ENCODE data around the gene SRGAP1. TPM values are rescaled to one million over a fixed set of nuclear protein-coding genes. Genes with fewer than 3 reads are reported as not detected.

SRGAP1 gene
- total and polyA plus RNA-seq, 9 of the 15 experiments (the other 6 are each of a cell fraction or from before 2014, with no cell fraction given), result 0.01 to 0.13 (median 0.04) TPM; not detected in 3

- TF ChIP-seq IRF1 (CRISPR knock-in tag; IDR thresholded peaks at IDR 0.05; ENCODE audit: borderline replicate concordance) (no peak), ZNF740 (CRISPR knock-in tag; IDR thresholded peaks at IDR 0.05) (no peak), ZNF740 (tag; IDR thresholded peaks at IDR 0.05) (no peak), KAT2B (IDR thresholded peaks at IDR 0.05; ENCODE audit: low read depth, low read length) (no peak), ADNP (tag; IDR thresholded peaks at IDR 0.05) (no peak), ILF3 (IDR thresholded peaks at IDR 0.05; ENCODE audit: borderline replicate concordance) (no peak)
Observed at GRCh38 chr12:64092507-64093196, 248.2 kb downstream of the SRGAP1 start (continued).

- in situ Hi-C loops (cut with MboI), result no loop called here
- no peak for TF ChIP-seq BRD4 (IDR thresholded peaks at IDR 0.05)
- no peak for TF ChIP-seq ASH1L (IDR thresholded peaks at IDR 0.05; ENCODE audit: borderline replicate concordance, low read depth, partially characterized antibody)
- TF ChIP-seq RAD21 (CRISPR knock-in tag; conservative IDR thresholded peaks at IDR 0.05 in 1 of 2, IDR thresholded peaks at IDR 0.05 in 1 of 2), result no peak
- no peak for TF ChIP-seq SUPT5H (IDR thresholded peaks at IDR 0.05)
- TF ChIP-seq KDM1A (IDR thresholded peaks at IDR 0.05), result no peak
- no peak for TF ChIP-seq MED1 (CRISPR knock-in tag; IDR thresholded peaks at IDR 0.05; ENCODE audit: borderline replicate concordance)
- TF ChIP-seq SFPQ (IDR thresholded peaks at IDR 0.05; ENCODE audit: low read depth, low read length), result no peak
- TF ChIP-seq RBM39 (optimal IDR thresholded peaks at IDR 0.05; ENCODE audit: low read depth, low read length), result no peak
- no peak for TF ChIP-seq EP400 (IDR thresholded peaks at IDR 0.05)
- no peak for TF ChIP-seq XRCC5 (IDR thresholded peaks at IDR 0.05; ENCODE audit: low read depth, low read length)
- TF ChIP-seq STAT5B (CRISPR knock-in tag; IDR thresholded peaks at IDR 0.05), result no peak
- TF ChIP-seq FOXP1 (CRISPR knock-in tag; IDR thresholded peaks at IDR 0.05), result no peak
Observed at GRCh38 chr12:64093689-64094088, 249.2 kb downstream of the SRGAP1 start.

More at GRCh38 chr12:64093689-64094088, 249.2 kb downstream of the SRGAP1 start:
- ChIA-PET POLR2A (no interaction called here), CTCF (ENCODE audit: low intra/inter-chr PET ratio) (no interaction called here)
- WGBS (ENCODE audit: insufficient coverage, low coverage, missing lambda C conversion rate), result 0% methylated on average over 3 of the region's 3 CpGs
- no peak for ATAC-seq
- H3K9me3 ChIP-seq (replicated peaks; ENCODE audit: control insufficient read depth, insufficient read depth, low read depth, low read length), result no peaks in the 10 kb centered on the region
- no peaks in the 10 kb centered on the region; a peak in 1 of 5 replicates for H3K27me3 ChIP-seq (ENCODE audit: control insufficient read depth in 2 of 2, insufficient read depth in 2 of 2, low read length in 2 of 2)
- no peaks in the 10 kb centered on the region for H3K4me1 ChIP-seq (replicated peaks in 1 of 2; ENCODE audit: control insufficient read depth in 2 of 2, insufficient read depth in 2 of 2, low read length in 2 of 2)
- H3K36me3 ChIP-seq (ENCODE audit: control insufficient read depth, insufficient read depth, low read length), result no peaks in the 10 kb centered on the region
- no peaks in the 10 kb centered on the region for H3K79me2 ChIP-seq (ENCODE audit: control insufficient read depth, insufficient read depth, low read length)
- no peak overlapping the region for H3K4me2 ChIP-seq (ENCODE audit: insufficient read depth, low read length)
- no peaks in the 10 kb centered on the region for H4K20me1 ChIP-seq (replicated peaks; ENCODE audit: control insufficient read depth, insufficient read depth, low read length)
- no peak overlapping the region for H3K27ac ChIP-seq (ENCODE audit: extremely low read depth, low read depth, low read length)
- H3K4me3 ChIP-seq, result no peak overlapping the region
- no peaks in the 10 kb centered on the region for H3K9me1 ChIP-seq (ENCODE audit: control insufficient read depth, insufficient read depth, low read length)
- no TSS peak for BruUV-seq (replicated peaks)
- H2AFZ ChIP-seq (ENCODE audit: low read depth, low read length), result no peak overlapping the region
- intact Hi-C loops (cut with micrococcal nuclease), result no loop called here
- DNase-seq (ENCODE audit: extremely low read depth in 1 of 4, low spot score in 3 of 4), result no peak
- H3K9ac ChIP-seq (ENCODE audit: insufficient read depth in 1 of 2, low read depth in 2 of 2, low read length in 2 of 2), result no peak overlapping the region
- FAIRE-seq, result no peak

Data from K562 (cell line).